Stromal cell of bone marrow (primary cell): ENCODE results near the gene KLHDC8A.
"Not testable (repeated sequence)": the region's sequence is repeated elsewhere in the genome, so short reads cannot be mapped to it uniquely, and the experiment has no call there.

Experiments
- DNase-seq: peaks from one replicate; pipeline ENCODE4 v3.0.0-alpha.2; 2012; ENCODE audit warnings: low read depth

Gene KLHDC8A

GRCh38 chr1:205371871-205372660, 15.3 kb upstream of the KLHDC8A start:
- no peak for DNase-seq

- DNase-seq, result no peak
Measured at GRCh38 chr1:205370780-205371179, 14.1 kb upstream of the KLHDC8A start.

GRCh38 chr1:205369701-205370123, 13.0 kb upstream of the KLHDC8A start:
- no peak for DNase-seq

GRCh38 chr1:205368478-205368877, 11.8 kb upstream of the KLHDC8A start:
- no peak for DNase-seq

GRCh38 chr1:205365945-205366463, 9.3 kb upstream of the KLHDC8A start:
- no peak for DNase-seq

GRCh38 chr1:205365086-205365485, 8.4 kb upstream of the KLHDC8A start:
- DNase-seq, result not testable (repeated sequence)

- no peak for DNase-seq
Measured at GRCh38 chr1:205360891-205361290, 4.2 kb upstream of the KLHDC8A start.

- no peak for DNase-seq
Measured at GRCh38 chr1:205359771-205360565, 3.2 kb upstream of the KLHDC8A start.

- DNase-seq, result no peak
Measured at GRCh38 chr1:205358579-205358978, 1.9 kb upstream of the KLHDC8A start.

GRCh38 chr1:205357567-205357966, 845 bp upstream of the KLHDC8A start:
- DNase-seq, result no peak

GRCh38 chr1:205355075-205355453, 1.7 kb downstream of the KLHDC8A start:
- DNase-seq, result no peak

GRCh38 chr1:205354259-205355074, 2.3 kb downstream of the KLHDC8A start:
- peak; percentile 49 for DNase-seq

- no peak for DNase-seq
Measured at GRCh38 chr1:205353612-205354011, 3.1 kb downstream of the KLHDC8A start.

GRCh38 chr1:205353191-205353590, 3.5 kb downstream of the KLHDC8A start:
- no peak for DNase-seq

- DNase-seq, result no peak
Measured at GRCh38 chr1:205351984-205352713, 4.6 kb downstream of the KLHDC8A start.

- DNase-seq, result no peak
Measured at GRCh38 chr1:205350691-205351141, 6.0 kb downstream of the KLHDC8A start.

- DNase-seq, result no peak
Measured at GRCh38 chr1:205350124-205350523, 6.6 kb downstream of the KLHDC8A start.

- DNase-seq, result no peak
Measured at GRCh38 chr1:205348554-205349487, 7.9 kb downstream of the KLHDC8A start.

GRCh38 chr1:205346956-205347574, 9.7 kb downstream of the KLHDC8A start:
- no peak for DNase-seq

- no peak for DNase-seq
Measured at GRCh38 chr1:205345761-205346160, 11.0 kb downstream of the KLHDC8A start.
